GM18526 (cell line): ENCODE measurements around the gene ZNF346.
A peak's percentile ranks its signal among the peaks of the same experiment; 100 is the strongest.

Experiments used
- POLR2A ChIP-seq: IDR thresholded peaks from 3 replicates; pipeline ENCODE4 v1.6.1; 2011; ENCODE audit not compliant: insufficient read length; ENCODE audit errors: extremely low read depth

Gene ZNF346

GRCh38 chr5:177113566-177114424, 91.3 kb downstream of the ZNF346 start:
- TF ChIP-seq POLR2A, result no peak

GRCh38 chr5:177116631-177117373, 94.3 kb downstream of the ZNF346 start:
- peak; percentile 56 for TF ChIP-seq POLR2A

GRCh38 chr5:177117441-177118045, 95.0 kb downstream of the ZNF346 start:
- no peak for TF ChIP-seq POLR2A

- no peak for TF ChIP-seq POLR2A
These were observed 100.1 kb downstream of the ZNF346 start for GRCh38 chr5:177122566-177122965.

GRCh38 chr5:177123789-177124485, 101.4 kb downstream of the ZNF346 start:
- no peak for TF ChIP-seq POLR2A

- no peak for TF ChIP-seq POLR2A
These were observed 102.0 kb downstream of the ZNF346 start for GRCh38 chr5:177124486-177124991.

GRCh38 chr5:177126771-177127170, 104.3 kb downstream of the ZNF346 start:
- no peak for TF ChIP-seq POLR2A

- TF ChIP-seq POLR2A, result no peak
These were observed 106.1 kb downstream of the ZNF346 start for GRCh38 chr5:177128551-177128981.

- no peak for TF ChIP-seq POLR2A
These were observed 107.9 kb downstream of the ZNF346 start for GRCh38 chr5:177130211-177131018.
